Left lung (tissue), 10 donors: Measurements from ENCODE around the gene DAAM2. TPM values are rescaled to one million over a fixed set of nuclear protein-coding genes. Genes with fewer than 3 reads are reported as not detected.

Source experiments
- ATAC-seq: fragments of 200-7000 bp; cut with Tn5 transposase; one replicate; pipeline ENCODE4 v1.9.1; 2020; ENCODE audit warnings: moderate library complexity
- DNase-seq, 4 donors: peaks; one replicate each; pipeline ENCODE4 v3.0.0-alpha.2; 2013 to 2020
- H3K27ac ChIP-seq, 2 donors: fragments of 200-600 bp; sonication (generic) in 1 of 2; one replicate each; pipeline versions ENCODE4 v1.5.0 to v1.8.0; 2020 to 2021
- H3K27me3 ChIP-seq, 2 donors: fragments of 200-600 bp; sonication (generic) in 1 of 2; one replicate each; pipeline versions ENCODE4 v1.5.0 to v1.8.0; 2020 to 2021
- H3K36me3 ChIP-seq, 2 donors: fragments of 200-600 bp; sonication (generic) in 1 of 2; one replicate each; pipeline versions ENCODE4 v1.5.0 to v1.8.0; 2020 to 2021
- H3K4me1 ChIP-seq, 2 donors: fragments of 200-600 bp; one replicate each; pipeline ENCODE4 v1.8.0; 2021
- H3K4me3 ChIP-seq, 2 donors: fragments of 200-600 bp; sonication (generic) in 1 of 2; one replicate each; pipeline versions ENCODE4 v1.5.0 to v1.8.0; 2020 to 2021; ENCODE audit warnings: mild to moderate bottlenecking in 1 of 2
- H3K9me3 ChIP-seq, 2 donors: fragments of 200-600 bp; sonication (generic) in 1 of 2; one replicate each; pipeline versions ENCODE4 v1.5.0 to v1.8.0; 2020 to 2021
- intact Hi-C, 2 donors: fragments of 100-400 bp; cut with DNase I; formaldehyde crosslinking; loops; one replicate each; pipeline versions ENCODE4 v1.11.2 to v1.14.2; 2022
- polyA plus RNA-seq, 6 donors: library from polyadenylated mRNA; unstranded; fragments of 120-200 nt; gene quantifications; one replicate each; pipeline ENCODE4 v1.2.1, GENCODE V29; 2013; ENCODE audit not compliant: insufficient read length in 6 of 6
- total RNA-seq, 2 donors: library from RNA; stranded (reverse); fragmentation: NEBNext Ultra II Directional; extraction: Animal tissue kit (Norgen Biotek cat#: 25700); gene quantifications; one replicate each; pipeline ENCODE4 v1.2.1, GENCODE V29; 2021
- TF ChIP-seq, protein P1 (sequence below), 2 donors: fragments of 200-600 bp; sonication (generic) in 1 of 2; IDR thresholded peaks; one replicate each; pipeline versions ENCODE4 v1.5.0 to v1.8.0; 2021; ENCODE audit warnings: antibody characterized with exemption in 2 of 2
- donor health status: DM: no; HTN: yes; CAD: no.
- donor health status: DM: no; HTN: no; CAD: no.

Gene DAAM2
- total and polyA plus RNA-seq, 8 donors: 28.8 to 67.6 (median 39.9) TPM

GRCh38 chr6:39930540-39930939 lies 138.4 kb downstream of the DAAM2 start:
- Histone ChIP-seq H3K27me3 (peaks cover 0 to 25% of the 10 kb centered on the region in 2 donors), H3K27ac (no peak overlapping the region), H3K4me3 (no peak overlapping the region), H3K4me1 (peaks cover 4 to 8% of the 10 kb centered on the region in 2 donors), H3K9me3 (no peaks in the 10 kb centered on the region), H3K36me3 (peaks cover 0 to 7% of the 10 kb centered on the region in 2 donors)
- TF ChIP-seq, protein P1, sequence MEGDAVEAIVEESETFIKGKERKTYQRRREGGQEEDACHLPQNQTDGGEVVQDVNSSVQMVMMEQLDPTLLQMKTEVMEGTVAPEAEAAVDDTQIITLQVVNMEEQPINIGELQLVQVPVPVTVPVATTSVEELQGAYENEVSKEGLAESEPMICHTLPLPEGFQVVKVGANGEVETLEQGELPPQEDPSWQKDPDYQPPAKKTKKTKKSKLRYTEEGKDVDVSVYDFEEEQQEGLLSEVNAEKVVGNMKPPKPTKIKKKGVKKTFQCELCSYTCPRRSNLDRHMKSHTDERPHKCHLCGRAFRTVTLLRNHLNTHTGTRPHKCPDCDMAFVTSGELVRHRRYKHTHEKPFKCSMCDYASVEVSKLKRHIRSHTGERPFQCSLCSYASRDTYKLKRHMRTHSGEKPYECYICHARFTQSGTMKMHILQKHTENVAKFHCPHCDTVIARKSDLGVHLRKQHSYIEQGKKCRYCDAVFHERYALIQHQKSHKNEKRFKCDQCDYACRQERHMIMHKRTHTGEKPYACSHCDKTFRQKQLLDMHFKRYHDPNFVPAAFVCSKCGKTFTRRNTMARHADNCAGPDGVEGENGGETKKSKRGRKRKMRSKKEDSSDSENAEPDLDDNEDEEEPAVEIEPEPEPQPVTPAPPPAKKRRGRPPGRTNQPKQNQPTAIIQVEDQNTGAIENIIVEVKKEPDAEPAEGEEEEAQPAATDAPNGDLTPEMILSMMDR (IDR thresholded peaks at IDR 0.05): no peak
- DNase-seq (no peak), ATAC-seq (no peak)
- intact Hi-C loops: no loop called here

- Histone ChIP-seq H3K36me3 (no peaks in the 10 kb centered on the region), H3K4me1 (peaks cover 4 to 8% of the 10 kb centered on the region in 2 donors)
Measured at GRCh38 chr6:39931607-39932006, 139.4 kb downstream of the DAAM2 start.

GRCh38 chr6:39932386-39932910 lies 140.3 kb downstream of the DAAM2 start:
- TF ChIP-seq, protein P1 (IDR thresholded peaks at IDR 0.05): no peak
- Histone ChIP-seq H3K4me1 (peaks cover 4 to 8% of the 10 kb centered on the region in 2 donors), H3K27me3 (peaks cover 0 to 27% of the 10 kb centered on the region in 2 donors), H3K9me3 (no peaks in the 10 kb centered on the region), H3K27ac (no peak overlapping the region), H3K4me3 (peak overlapping the region in 1 of 2 donors; percentile 65), H3K36me3 (no peaks in the 10 kb centered on the region)
- ATAC-seq: no peak
- no peak for DNase-seq
- intact Hi-C loops: no loop called here

More at GRCh38 chr6:39931607-39932006, 139.4 kb downstream of the DAAM2 start:
- intact Hi-C loops: no loop called here
- H3K27ac ChIP-seq: no peak overlapping the region
- TF ChIP-seq, protein P1 (IDR thresholded peaks at IDR 0.05): no peak
- DNase-seq (no peak), ATAC-seq (no peak)
- H3K27me3 ChIP-seq: peaks cover 0 to 27% of the 10 kb centered on the region in 2 donors
- no peaks in the 10 kb centered on the region for H3K9me3 ChIP-seq
- H3K4me3 ChIP-seq: no peak overlapping the region

DNA sequence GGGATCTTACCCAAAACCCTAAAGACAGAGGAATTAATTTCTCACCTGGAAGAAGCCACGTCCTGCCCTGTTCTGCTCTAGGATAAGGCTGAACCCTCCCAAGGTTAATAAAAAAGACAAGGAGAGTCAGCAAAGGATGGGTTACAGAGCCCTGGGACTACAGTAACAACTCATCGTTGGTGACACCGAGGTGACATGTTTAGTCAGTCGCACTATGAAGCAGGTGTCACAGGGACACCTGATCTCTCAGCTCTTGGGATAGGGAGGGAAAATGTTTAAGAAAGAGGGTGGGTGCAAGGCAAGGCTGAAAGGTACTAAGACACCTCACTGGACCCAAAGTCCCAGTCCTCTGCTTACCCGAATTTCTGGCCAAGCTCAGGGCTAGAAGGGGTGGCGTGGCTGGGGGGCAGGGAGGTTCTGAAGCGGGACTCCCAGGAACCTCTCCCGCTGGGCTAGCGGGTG lies 141.5 kb downstream of the DAAM2 start:
- Histone ChIP-seq H3K27me3 (peaks cover 0 to 27% of the 10 kb centered on the region in 2 donors), H3K4me3 (peak overlapping the region; percentile 65 to 84), H3K9me3 (no peaks in the 10 kb centered on the region), H3K36me3 (no peaks in the 10 kb centered on the region), H3K4me1 (peaks cover 4 to 8% of the 10 kb centered on the region in 2 donors), H3K27ac (peak overlapping the region; percentile 62 to 76)
- ATAC-seq (peak; percentile 13), DNase-seq (no peak)
- intact Hi-C loops: no loop called here
- TF ChIP-seq, protein P1 (IDR thresholded peaks at IDR 0.05): no peak

DNA sequence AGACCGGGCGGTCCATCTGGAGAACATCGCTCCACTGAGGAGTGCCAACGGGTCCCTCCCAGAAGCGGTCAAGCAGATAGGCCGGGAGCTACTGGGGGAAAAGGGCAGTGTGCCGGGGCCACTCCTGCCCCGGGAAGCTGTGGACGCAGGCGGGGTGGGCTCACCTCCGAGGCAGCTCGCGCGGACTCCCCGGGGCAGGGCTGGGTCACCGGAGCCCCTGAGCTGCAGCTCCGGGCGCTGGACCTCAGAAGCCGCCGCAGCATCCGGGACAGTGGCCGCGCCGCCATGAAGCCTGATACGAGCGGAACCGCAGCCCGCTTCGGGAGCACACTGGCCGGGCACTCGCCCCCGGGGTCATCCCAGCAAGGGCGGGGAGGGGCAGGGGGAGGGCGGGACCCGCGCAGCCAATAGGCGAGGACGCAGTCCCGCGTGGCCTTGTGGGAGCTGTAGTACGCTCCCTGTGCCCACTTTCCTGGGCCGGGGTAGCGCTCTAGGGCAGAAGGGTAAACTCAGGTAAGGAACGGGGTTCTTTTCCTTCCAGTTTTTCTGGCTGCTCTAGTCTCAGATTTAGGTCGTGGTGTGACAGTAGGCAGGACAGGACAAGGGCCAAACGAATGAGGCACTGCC lies 142.1 kb downstream of the DAAM2 start, which contains the start of gene MOCS1:
Gene MOCS1, minus strand, starts transcription at position 332 of the 627 bp plus-strand sequence. Its CDS starts 45 bp downstream, at position 287.
- intact Hi-C loops: no loop called here
- ATAC-seq (peak; percentile 99), DNase-seq (peak; percentile 40 to 90 (median 76))
- peaks cover 4 to 8% of the 10 kb centered on the region in 2 donors for H3K4me1 ChIP-seq
- TF ChIP-seq, protein P1 (IDR thresholded peaks at IDR 0.05): no peak
- H3K27ac ChIP-seq: peak within 1 kb of the TSS; percentile 62 to 76
- H3K4me3 ChIP-seq: peak within 1 kb of the TSS; percentile 65 to 84
- H3K9me3 ChIP-seq: no peaks in the 10 kb centered on the region
- H3K27me3 ChIP-seq: peaks cover 0 to 27% of the 10 kb centered on the region in 2 donors
- no peaks in the 10 kb centered on the region for H3K36me3 ChIP-seq
